Measurements from ENCODE around the gene NHERF1.

Gene NHERF1

GRCh38 chr17:74784125-74784810, 35.8 kb downstream of the NHERF1 start:
- no peak for DNase-seq (ENCODE audit: low read depth)

DNA sequence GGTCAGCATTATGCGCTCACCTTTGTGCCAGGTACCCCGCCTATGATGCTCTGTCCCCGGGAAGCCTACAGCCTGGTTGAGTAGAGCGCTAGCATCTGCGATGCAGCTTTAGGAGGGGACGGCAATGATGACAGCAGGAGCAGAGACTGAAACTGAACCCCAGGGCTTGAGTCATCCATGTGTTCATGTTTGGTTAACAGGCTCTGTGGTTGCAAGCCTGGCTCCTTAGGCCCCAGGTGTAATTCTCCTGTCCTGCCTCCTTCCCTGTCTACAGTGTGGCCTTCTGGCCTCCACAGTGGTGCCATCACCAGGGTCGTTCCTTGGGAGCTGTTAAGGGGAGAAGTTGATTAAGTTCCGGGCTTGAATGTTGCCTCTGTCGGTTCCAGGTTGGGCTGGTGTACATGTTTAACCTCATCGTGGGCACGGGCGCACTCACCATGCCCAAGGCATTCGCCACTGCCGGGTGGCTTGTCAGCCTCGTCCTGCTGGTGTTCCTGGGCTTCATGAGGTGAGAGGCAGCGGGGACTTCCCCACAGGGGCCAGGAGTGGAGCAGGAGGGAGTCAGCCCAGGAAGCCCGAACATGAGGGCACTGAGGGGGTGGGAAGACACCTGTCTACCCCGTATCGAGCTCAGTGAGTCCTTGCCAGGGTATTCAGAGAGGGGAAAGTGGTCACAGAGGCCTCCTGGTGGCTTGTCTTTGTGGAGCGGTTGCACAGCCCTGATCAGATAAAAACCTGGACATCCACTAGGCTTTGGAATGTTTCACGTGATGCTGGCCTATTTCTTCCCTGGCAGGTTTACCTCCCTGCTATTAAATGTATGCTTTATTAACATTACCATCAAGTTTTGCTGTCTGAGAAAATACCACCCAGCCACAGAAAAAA, 36.9 kb downstream of the NHERF1 start:
- DNase-seq (ENCODE audit: low read depth): no peak

DNA sequence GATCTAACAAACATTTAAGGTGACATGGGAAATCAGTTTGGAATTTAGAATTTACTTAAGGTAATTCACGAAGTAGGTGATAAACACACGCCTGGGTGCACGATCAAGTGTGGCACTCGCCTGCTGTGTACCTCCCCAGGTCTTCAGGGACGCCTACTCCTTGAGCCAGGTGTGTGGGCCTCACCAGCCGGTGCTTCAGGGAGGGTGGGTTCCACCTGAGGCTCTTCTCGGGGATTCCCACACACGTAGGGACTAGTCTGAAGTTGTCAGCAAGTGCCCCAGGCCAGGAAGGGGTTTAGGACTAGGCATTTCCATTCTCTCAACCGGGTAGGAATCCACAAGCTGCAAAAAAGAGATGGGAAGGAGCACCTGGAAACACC, 37.5 kb downstream of the NHERF1 start:
- DNase-seq (ENCODE audit: low read depth): no peak

GRCh38 chr17:74786431-74787055, 38.1 kb downstream of the NHERF1 start:
- DNase-seq (ENCODE audit: low read depth): no peak

DNA sequence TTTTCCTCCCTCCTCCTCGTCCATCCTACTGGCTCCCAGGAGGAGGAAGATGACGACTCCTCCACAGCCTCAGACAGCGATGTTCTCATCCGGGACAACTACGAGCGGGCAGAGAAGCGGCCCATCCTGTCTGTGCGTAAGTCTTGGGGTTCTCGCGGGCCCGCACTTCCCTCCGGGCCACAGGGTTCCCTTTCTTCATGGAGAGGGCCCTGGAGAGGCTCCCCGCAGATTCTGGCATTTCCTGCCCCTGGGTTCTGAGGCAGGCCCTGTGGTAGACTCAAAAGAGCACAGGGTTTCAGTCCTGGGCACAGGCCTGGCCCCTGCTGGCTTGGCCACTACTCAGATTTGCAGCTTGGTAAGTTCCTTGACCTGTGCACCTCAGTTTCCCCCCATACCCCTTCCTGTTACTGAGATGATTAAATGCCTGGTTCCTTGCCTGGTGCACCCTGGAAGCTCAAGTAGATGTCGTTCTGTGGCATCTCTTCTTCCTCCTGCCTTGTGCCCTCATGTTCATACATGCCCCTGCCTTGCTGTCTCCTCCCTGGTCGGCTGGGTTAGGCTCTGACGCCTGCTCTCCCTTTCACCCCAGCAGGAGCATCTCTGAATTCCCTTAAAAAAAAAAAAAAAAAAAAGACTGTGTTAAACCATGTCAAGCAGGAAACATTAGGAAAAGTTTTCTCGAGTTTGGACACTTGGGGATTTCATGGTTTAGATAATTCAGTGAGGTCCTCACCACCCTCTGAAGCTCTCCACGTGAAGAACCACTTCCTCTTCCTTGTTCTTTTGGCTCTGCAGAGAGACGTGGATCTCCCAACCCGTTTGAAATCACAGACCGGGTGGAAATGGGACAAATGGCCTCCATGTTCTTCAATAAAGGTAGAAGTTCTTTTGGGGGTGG, 42.0 kb downstream of the NHERF1 start:
- no peak for DNase-seq (ENCODE audit: low read depth)

DNA sequence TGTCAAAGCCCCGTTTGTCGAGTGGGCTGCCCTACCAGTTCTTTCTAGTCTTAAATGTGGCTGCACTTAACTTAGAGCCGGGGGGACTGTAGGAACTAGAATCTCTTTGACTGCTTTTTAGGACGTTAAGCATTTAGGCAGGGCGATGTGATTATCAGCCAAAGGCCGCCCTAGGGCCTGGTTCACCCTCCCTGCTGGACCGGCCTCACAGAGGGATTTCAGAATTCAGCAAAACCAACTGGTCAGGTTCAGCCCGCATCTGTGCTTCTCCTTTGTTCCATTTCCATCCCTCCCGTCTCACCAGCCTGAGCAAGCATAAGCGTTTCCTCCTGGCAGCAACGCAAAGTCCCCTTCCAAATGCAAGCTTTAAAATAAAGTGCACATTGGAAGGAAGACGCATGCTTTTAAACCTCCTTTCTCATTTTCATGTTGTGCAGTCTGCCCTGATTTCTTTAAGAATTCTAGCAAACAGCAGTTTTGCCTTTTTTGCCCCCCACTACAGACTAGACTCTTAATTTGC, 44.2 kb downstream of the NHERF1 start:
- no peak for DNase-seq (ENCODE audit: low read depth)

DNA sequence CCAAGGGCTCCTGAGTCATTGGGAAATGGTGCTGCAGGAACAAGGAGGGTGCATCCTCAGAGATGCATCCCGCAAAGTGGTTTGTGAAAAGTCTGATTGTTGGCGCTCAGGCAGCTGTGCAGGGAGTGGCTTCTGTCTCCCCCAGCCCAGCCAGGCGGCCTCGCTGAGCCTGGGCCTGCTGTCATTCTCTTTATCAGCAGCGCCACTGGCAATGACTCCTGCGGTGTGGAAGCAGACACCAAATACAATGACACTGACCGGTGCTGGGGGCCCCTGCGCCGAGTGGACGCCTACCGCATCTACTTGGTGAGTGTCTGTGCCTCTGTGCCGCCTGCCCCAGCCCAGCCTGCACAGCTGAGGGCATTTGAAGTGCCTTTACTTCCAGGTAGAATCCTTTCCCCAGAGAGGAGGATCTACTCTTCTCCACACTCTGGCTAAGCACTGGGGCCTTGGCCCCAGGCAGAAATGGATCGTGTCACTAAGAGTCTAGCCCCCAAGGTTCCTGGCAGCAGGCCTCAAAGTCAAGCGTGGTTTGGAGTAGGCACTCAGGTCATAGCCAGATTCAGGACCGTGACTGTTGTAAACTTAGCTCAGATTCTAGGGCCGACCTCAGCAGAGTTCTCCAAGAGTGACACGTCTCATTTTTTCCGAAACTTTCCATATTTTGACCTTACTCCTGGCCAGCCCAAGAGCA, 47.0 kb downstream of the NHERF1 start:
- DNase-seq (ENCODE audit: low read depth): no peak

- DNase-seq (ENCODE audit: low read depth): no peak
These were observed 47.8 kb downstream of the NHERF1 start for GRCh38 chr17:74796211-74796610.

DNA sequence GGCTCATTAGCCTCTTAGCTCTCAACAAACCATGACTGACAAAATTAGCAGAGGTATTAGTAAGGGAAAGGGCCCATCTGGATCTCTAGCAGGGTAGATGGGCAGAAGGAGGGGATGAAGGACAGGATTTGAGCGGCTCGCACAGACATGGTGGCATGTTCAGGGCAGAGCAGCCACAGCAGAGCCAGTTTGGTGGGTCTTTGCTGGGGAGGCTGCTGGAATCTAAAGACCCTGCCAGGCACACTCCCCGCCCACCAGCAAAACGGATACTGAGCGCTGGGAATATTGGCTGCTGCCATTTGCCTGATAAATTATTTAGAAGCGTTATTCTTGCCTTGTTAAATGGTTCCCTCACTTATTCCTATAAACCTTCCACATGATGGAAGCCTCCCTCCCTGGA, 48.4 kb downstream of the NHERF1 start:
- no peak for DNase-seq (ENCODE audit: low read depth)

GRCh38 chr17:74797824-74798223, 49.4 kb downstream of the NHERF1 start:
- no peak for DNase-seq (ENCODE audit: low read depth)

GRCh38 chr17:74798239-74798707, 49.8 kb downstream of the NHERF1 start:
- DNase-seq (ENCODE audit: low read depth): no peak

DNA sequence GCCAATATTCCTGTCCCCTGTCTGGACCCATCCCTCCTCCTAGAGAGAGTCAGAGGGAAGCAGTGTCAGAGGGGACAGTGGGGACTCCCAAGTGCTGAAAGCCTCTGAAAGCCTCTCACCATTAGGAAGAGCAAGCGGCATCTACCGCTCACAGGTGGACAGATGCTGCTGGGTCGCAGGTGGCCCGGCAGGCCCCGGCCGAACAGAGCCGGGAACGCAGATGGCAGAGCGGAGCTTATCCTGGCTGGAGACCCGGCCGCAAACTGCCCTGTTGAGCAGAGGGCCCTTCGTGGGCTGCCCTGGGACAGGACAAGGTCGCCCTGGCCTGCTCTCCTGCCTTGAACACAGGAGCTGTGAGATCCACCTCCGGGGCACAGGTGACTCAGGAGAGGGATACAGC, 50.7 kb downstream of the NHERF1 start:
- no peak for DNase-seq (ENCODE audit: low read depth)

GRCh38 chr17:74800531-74800930, 52.1 kb downstream of the NHERF1 start:
- DNase-seq (ENCODE audit: low read depth): no peak

DNA sequence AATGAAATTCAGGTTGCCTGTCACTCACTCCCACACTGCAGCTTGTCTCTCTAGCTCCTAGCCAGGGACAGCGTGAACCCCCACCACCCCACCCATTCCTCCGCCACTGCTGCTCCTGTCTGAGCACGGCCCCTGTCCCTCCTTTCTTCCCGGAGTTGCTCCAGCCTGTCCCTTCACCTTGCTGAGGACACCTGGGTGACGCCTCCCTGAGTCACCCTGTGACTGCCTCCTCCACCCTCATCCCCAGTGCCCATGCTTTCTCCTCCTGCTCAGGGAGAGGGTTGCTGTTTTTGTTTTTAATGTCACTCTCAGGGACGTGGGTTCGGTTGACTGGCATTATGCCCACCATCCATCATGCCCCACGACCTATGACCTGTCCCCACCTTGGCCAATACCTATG, 53.5 kb downstream of the NHERF1 start:
- no peak for DNase-seq (ENCODE audit: low read depth)

DNA sequence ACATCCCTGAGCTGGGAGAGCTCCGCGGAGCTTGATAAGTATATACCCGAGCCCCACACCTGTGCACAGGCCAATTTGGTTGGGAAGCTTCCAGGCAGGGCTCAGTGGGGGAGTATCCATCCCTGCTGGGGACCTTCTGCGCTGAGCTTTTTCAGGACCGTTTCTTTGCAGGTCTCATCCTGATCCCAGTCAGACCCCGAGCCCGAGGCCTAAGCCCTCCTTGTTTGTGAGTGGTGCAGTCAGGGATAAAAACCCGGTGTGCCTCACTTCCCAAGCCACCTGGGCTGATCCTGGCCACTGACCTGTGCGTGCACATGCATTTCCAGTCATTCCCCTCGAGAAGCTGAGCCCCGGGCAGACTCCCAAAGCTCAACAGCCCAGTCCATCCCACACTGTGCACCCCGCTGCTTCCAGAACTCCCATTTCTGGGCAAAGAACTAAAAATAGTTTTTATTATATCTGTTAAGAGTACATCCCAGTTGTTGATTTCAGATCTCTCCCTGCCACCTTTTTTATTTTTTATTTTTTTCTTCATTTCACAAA, 55.0 kb downstream of the NHERF1 start:
- no peak for DNase-seq (ENCODE audit: low read depth)

GRCh38 chr17:74803971-74804370, 55.5 kb downstream of the NHERF1 start:
- no peak for DNase-seq (ENCODE audit: low read depth)

GRCh38 chr17:74804683-74805082, 56.3 kb downstream of the NHERF1 start:
- DNase-seq (ENCODE audit: low read depth): no peak

DNA sequence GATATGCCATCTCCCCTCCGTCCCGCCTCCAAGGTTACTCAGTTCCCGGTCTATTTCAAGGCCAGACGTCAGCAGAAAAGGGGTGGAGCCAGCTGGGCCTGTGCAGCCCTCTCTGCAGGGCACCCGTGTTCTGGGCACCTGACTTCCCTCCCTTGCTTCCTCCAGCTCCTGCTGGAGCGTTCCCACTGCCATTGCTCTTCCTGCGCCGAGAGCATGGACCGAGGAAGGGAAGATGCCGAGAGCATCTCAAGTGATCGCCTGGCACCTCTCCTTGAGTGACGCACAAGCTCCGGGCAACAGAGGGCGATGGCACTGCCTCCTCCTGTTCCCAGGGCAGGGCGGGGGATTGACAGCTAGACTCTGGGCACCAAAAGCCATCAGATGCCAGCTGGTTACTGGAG, 57.2 kb downstream of the NHERF1 start:
- no peak for DNase-seq (ENCODE audit: low read depth)

DNA sequence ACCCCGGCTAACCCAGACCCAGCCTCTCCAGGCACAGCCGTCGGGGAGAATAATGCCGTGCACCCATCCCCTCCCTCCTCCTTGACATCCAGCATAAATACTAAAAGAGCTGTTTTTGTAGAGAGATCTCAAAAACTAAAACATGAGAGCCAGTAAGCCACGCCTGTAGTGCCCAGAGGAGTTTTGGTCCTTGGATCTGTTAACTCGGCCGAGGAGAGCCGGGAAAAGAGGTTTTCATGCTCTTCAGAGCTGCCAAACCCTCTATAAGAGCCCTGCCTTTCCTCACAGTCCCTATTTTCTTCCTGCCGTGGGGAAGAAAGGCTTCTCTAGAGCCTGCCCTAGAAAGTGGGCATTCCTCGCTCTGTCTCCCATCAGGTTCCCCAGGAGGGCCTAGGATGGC, 57.9 kb downstream of the NHERF1 start:
- no peak for DNase-seq (ENCODE audit: low read depth)

DNA sequence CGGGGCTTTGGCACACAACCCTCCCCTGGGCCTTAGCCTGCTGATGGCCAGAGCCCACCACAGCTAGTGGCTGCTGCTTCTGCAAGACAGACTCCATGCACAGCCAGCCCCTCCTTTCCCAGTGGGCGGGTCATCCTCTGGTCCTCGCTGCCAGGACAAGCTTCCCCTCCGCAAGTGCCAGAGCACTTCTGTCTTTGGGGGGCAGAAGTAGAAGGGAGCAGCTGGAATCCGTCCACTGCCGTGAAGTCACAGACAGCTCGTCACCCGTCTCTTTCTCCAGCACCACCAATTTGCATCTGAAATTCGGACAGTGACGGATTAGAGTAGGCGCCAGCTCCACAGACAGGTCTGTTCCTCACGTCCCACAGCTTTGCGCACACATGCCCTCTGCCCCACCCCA, 59.0 kb downstream of the NHERF1 start:
- DNase-seq (ENCODE audit: low read depth): no peak

GRCh38 chr17:74807925-74808324, 59.5 kb downstream of the NHERF1 start:
- no peak for DNase-seq (ENCODE audit: low read depth)
